GM12874 (cell line): ENCODE data around the gene CLEC16A.

Experiments
- TF ChIP-seq, protein P1 (sequence below): IDR thresholded peaks from 2 replicates; pipeline ENCODE4 v1.5.1; 2011; ENCODE audit warnings: low read depth, mild to moderate bottlenecking, control low read depth, low read length, moderate library complexity; ENCODE audit not compliant: insufficient read depth

CLEC16A gene

DNA sequence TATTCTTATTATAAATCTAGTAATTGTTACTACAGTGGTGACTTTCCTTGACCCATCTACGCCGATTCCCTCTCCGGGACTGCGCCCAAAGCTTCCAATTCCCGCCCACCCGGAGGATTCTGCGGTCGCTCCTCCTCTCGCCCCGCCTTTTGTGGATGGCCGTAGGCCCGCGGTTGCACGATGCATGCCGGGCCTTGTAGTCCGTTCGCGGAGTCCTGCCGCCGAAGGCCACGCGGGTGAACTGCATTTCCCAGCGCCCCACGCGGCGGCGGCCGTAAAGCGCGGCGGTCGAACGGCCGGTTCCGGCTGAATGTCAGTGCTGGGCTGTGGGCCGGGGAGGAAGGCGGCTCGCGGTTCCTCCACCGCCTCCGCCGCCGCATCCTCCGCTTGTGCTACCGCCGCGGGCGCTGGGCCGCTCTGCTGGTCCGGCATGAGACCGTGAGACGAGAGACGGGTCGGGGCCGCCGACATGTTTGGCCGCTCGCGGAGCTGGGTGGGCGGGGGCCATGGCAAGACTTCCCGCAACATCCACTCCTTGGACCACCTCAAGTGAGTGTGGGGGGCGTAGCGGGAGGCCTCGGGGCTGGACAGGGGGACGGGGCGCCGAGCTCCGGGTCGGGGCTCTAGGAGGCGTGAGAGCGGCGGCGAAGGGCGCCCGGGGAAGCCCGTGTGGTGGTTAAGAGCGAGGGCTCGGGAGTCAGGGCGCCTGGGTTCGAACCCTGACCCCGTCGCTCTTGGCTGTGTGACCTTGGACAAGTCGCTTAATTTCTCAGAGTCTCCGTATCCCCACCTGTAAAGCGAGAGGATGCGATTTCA is at the start of gene CLEC16A:
Gene CLEC16A (plus strand): TSS at position 316 of the 816 bp plus-strand sequence. CDS start 154 bp downstream, at position 470.
- TF ChIP-seq, protein P1, sequence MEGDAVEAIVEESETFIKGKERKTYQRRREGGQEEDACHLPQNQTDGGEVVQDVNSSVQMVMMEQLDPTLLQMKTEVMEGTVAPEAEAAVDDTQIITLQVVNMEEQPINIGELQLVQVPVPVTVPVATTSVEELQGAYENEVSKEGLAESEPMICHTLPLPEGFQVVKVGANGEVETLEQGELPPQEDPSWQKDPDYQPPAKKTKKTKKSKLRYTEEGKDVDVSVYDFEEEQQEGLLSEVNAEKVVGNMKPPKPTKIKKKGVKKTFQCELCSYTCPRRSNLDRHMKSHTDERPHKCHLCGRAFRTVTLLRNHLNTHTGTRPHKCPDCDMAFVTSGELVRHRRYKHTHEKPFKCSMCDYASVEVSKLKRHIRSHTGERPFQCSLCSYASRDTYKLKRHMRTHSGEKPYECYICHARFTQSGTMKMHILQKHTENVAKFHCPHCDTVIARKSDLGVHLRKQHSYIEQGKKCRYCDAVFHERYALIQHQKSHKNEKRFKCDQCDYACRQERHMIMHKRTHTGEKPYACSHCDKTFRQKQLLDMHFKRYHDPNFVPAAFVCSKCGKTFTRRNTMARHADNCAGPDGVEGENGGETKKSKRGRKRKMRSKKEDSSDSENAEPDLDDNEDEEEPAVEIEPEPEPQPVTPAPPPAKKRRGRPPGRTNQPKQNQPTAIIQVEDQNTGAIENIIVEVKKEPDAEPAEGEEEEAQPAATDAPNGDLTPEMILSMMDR: no peak

GRCh38 chr16:10895053-10895946 is 49.1 kb upstream of the CLEC16A start:
- TF ChIP-seq, protein P1: no peak

DNA sequence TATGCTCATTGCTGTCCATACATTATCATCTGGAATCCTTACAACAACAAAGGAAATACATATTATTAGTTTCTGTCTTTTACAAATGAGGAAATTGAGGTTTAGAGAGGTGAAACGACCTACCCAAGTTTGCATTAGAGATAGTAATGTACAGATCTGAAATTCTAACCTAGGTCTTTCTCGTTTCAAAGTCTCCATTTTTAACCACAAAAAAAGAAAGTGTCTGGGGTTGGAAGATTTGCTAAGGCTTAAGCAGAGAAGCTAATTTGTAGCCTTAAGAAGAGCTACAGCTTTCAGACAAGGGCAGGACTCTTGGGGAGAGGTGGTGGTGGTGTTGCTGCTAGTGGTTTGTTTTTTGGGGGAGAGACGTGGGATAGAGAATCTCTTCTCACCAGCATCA is 48.2 kb upstream of the CLEC16A start:
- TF ChIP-seq, protein P1: no peak

DNA sequence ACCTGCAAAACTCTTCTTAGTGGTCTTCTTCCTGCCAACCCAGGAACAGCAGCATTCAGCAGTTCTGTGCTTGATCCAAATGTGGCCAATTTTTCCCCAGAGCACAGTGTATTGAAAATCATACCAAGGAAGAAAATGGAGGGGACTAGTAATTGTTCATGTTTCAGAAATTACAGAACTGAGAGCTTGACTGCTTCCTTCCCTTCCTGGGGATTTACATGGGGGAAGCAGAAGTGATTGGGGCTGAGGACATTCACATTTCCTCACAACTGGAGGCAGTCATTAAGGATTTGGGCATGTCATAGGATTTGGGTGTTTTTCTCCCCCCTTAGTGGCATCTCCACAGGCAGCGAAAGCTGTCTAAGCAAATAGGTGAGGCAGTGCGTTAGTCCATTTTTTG is 47.6 kb upstream of the CLEC16A start:
- TF ChIP-seq, protein P1: no peak

GRCh38 chr16:10897134-10897533 is 47.2 kb upstream of the CLEC16A start:
- TF ChIP-seq, protein P1: no peak

DNA sequence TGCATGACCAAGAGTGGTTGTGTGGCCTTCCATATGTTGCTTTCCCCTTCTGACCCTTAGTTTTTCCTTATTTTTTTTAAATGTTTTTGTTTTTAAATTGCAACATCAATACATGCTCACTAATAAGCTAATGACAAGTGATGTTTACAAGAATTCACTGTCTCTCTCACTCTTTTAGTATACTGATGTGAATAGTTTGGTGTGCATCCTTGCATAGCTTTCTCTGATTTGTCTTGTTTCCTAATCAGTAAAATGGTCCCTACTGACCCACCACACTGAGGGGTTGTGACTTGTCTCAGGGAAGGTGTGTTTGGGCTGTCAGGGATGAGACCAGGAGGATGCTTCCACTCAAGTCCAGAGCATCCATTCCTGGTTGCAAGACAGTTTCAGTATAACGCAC is 41.4 kb upstream of the CLEC16A start:
- TF ChIP-seq, protein P1: no peak

DNA sequence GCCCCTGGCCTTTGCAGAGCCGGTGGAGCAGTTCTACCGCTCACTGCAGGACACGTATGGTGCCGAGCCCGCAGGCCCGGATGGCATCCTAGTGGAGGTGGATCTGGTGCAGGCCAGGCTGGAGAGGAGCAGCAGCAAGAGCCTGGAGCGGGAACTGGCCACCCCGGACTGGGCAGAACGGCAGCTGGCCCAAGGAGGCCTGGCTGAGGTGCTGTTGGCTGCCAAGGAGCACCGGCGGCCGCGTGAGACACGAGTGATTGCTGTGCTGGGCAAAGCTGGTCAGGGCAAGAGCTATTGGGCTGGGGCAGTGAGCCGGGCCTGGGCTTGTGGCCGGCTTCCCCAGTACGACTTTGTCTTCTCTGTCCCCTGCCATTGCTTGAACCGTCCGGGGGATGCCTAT is 37.9 kb upstream of the CLEC16A start:
- TF ChIP-seq, protein P1: no peak
